SK-N-MC (cell line): ENCODE data around the gene TBC1D17.
A peak's percentile ranks its signal among the peaks of the same experiment; 100 is the strongest.

ENCODE experiments used
- DNase-seq: peaks from one replicate; pipeline ENCODE4 v3.0.0-alpha.2; 2011; ENCODE audit warnings: low read depth, low spot score
- H3K27ac ChIP-seq: fragments of 200-600 bp; sonication (generic); 2 replicates; pipeline ENCODE4 v1.5.1; 2016; ENCODE audit warnings: mixed run types
- H3K36me3 ChIP-seq: fragments of 200-600 bp; sonication (generic); 2 replicates; pipeline ENCODE4 v1.6.1; 2017; ENCODE audit warnings: antibody characterized with exemption, low read length, mixed read lengths; ENCODE audit not compliant: insufficient read depth
- H3K4me3 ChIP-seq: fragments of 200-600 bp; sonication (generic); 2 replicates; pipeline ENCODE4 v1.5.1; 2016
- H3K9ac ChIP-seq: fragments of 200-600 bp; sonication (generic); 2 replicates; pipeline ENCODE4 v1.8.0; 2017; ENCODE audit warnings: mixed run types, mixed read lengths; ENCODE audit not compliant: insufficient read length
- H3K9me3 ChIP-seq: fragments of 200-600 bp; sonication (generic); 2 replicates; pipeline ENCODE4 v1.6.1; 2017; ENCODE audit warnings: low read depth, mild to moderate bottlenecking, antibody characterized with exemption, low read length, moderate library complexity, mixed read lengths
- EZH2 ChIP-seq: fragments of 200-600 bp; sonication (generic); IDR thresholded peaks from one replicate; pipeline ENCODE4 v1.6.1; 2017; ENCODE audit warnings: antibody characterized with exemption
- FOXP2 ChIP-seq: optimal IDR thresholded peaks from 2 replicates; pipeline ENCODE3; 2011; ENCODE audit warnings: mild to moderate bottlenecking, moderate library complexity; ENCODE audit not compliant: insufficient read depth; ENCODE audit errors: extremely low read length, control extremely low read depth
- POLR2AphosphoS5 ChIP-seq: IDR thresholded peaks from 2 replicates; pipeline ENCODE4 v1.6.1; 2012; ENCODE audit warnings: mild to moderate bottlenecking, low read depth, low read length, borderline replicate concordance

TBC1D17 gene

GRCh38 chr19:49855676-49856573 lies 21.6 kb upstream of the TBC1D17 start:
- Histone ChIP-seq H3K27ac (0 out of 2 replicates have a peak overlapping the region, but pooled peaks have one; percentile 19), H3K9me3 (no peaks in the 10 kb centered on the region), H3K4me3 (no peak overlapping the region), H3K9ac (no peak overlapping the region), H3K36me3 (peaks cover 77% of the 10 kb centered on the region)
- DNase-seq, result no peak
- TF ChIP-seq EZH2, result no peak
- 0 out of 2 replicates have a peak, but pooled peaks have one; percentile 23 for TF ChIP-seq POLR2AphosphoS5

GRCh38 chr19:49856574-49857021 lies 20.9 kb upstream of the TBC1D17 start:
- no peaks in the 10 kb centered on the region for H3K9me3 ChIP-seq
- no peak for DNase-seq
- H3K9ac ChIP-seq, result no peak overlapping the region
- no peak overlapping the region for H3K4me3 ChIP-seq
- H3K27ac ChIP-seq, result no peak overlapping the region
- H3K36me3 ChIP-seq, result peaks cover 84% of the 10 kb centered on the region
- TF ChIP-seq EZH2, result no peak
- TF ChIP-seq POLR2AphosphoS5, result no peak
- no peak for TF ChIP-seq FOXP2

GRCh38 chr19:49857061-49857837 lies 20.3 kb upstream of the TBC1D17 start:
- Histone ChIP-seq H3K27ac (0 out of 2 replicates have a peak overlapping the region, but pooled peaks have one; percentile 25), H3K36me3 (peaks cover 85% of the 10 kb centered on the region)

GRCh38 chr19:49857838-49858087 lies 19.7 kb upstream of the TBC1D17 start:
- Histone ChIP-seq H3K9ac (no peak overlapping the region), H3K4me3 (no peak overlapping the region), H3K36me3 (peaks cover 80% of the 10 kb centered on the region), H3K9me3 (no peaks in the 10 kb centered on the region), H3K27ac (0 out of 2 replicates have a peak overlapping the region, but pooled peaks have one; percentile 25)
- TF ChIP-seq FOXP2 (no peak), EZH2 (no peak), POLR2AphosphoS5 (no peak; the same call in 1 of the 2 replicates)
- no peak for DNase-seq

More at GRCh38 chr19:49857061-49857837, 20.3 kb upstream of the TBC1D17 start:
- Histone ChIP-seq H3K9me3 (no peaks in the 10 kb centered on the region), H3K9ac (no peak overlapping the region), H3K4me3 (no peak overlapping the region)
- DNase-seq, result no peak
- TF ChIP-seq POLR2AphosphoS5 (0 out of 2 replicates have a peak, but pooled peaks have one; percentile 17), FOXP2 (no peak), EZH2 (no peak)

GRCh38 chr19:49858088-49858985 lies 19.2 kb upstream of the TBC1D17 start:
- H3K36me3 ChIP-seq, result peaks cover 81% of the 10 kb centered on the region
- H3K9ac ChIP-seq, result no peak overlapping the region
- DNase-seq, result no peak
- no peaks in the 10 kb centered on the region for H3K9me3 ChIP-seq
- TF ChIP-seq POLR2AphosphoS5, result 0 out of 2 replicates have a peak, but pooled peaks have one; percentile 46
- TF ChIP-seq EZH2, result no peak
- peak overlapping the region; percentile 64 for H3K27ac ChIP-seq
- H3K4me3 ChIP-seq, result no peak overlapping the region

- Histone ChIP-seq H3K36me3 (peaks cover 86% of the 10 kb centered on the region), H3K27ac (peak overlapping the region; percentile 53)
These were observed 17.7 kb upstream of the TBC1D17 start for GRCh38 chr19:49859682-49860335.

GRCh38 chr19:49860336-49861102 lies 17.0 kb upstream of the TBC1D17 start:
- Histone ChIP-seq H3K9me3 (no peaks in the 10 kb centered on the region), H3K4me3 (no peak overlapping the region), H3K9ac (no peak overlapping the region), H3K27ac (peak overlapping the region; percentile 70; the same call in 1 of the 2 replicates), H3K36me3 (peaks cover 82% of the 10 kb centered on the region)
- DNase-seq, result no peak
- no peak for TF ChIP-seq FOXP2
- TF ChIP-seq POLR2AphosphoS5, result no peak
- no peak for TF ChIP-seq EZH2

More at GRCh38 chr19:49859682-49860335, 17.7 kb upstream of the TBC1D17 start:
- H3K4me3 ChIP-seq, result no peak overlapping the region
- H3K9ac ChIP-seq, result no peak overlapping the region
- no peaks in the 10 kb centered on the region for H3K9me3 ChIP-seq
- DNase-seq, result no peak
- TF ChIP-seq FOXP2 (no peak), EZH2 (no peak), POLR2AphosphoS5 (no peak; the same call in none of the 2 replicates)
